CD4-positive, alpha-beta T cell treated with Interleukin-21 for 1 hour (primary cell): Measurements from ENCODE around the gene WRAP73.

Experiments
- DNase-seq: peaks from one replicate; pipeline ENCODE4 v3.0.0-alpha.2; 2020

WRAP73 gene

DNA sequence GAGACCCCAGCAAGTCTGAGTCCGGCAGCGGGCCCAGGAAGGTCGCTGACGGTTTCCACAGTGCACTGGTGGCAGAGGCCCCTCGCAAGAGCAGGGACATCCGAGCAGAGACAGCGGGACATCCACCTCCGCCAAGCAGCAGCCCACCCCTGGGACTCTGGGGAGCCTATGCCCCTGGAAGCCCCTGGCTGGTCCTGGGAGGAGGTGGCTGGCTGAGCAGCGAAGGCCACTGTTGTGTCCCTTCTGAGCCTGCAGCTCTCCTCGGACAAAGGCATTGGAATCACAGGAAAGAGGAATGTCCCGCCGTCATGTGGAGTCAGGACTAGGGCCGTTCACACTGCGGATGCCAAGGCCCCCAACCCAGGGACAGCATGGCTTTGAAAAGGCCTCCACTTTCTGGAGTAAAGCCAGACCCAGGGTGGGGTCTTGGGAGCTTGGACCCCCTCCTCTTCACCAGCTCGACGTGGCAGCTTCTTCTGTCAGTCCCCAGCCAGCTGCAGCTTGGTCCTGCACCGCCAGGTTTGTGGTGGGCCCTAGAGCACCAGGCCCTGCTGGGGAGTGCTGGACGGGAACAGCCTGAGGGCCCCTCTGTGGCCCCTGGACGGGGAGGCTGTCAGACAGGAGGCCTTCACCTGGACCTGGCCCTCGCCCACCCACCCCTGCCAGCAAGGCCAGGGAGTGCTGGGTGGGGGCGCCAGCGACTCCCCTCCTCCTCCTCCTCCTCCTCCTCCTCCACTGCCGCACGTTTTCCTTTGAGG lies 40.0 kb downstream of the WRAP73 start:
- DNase-seq, result no peak

DNA sequence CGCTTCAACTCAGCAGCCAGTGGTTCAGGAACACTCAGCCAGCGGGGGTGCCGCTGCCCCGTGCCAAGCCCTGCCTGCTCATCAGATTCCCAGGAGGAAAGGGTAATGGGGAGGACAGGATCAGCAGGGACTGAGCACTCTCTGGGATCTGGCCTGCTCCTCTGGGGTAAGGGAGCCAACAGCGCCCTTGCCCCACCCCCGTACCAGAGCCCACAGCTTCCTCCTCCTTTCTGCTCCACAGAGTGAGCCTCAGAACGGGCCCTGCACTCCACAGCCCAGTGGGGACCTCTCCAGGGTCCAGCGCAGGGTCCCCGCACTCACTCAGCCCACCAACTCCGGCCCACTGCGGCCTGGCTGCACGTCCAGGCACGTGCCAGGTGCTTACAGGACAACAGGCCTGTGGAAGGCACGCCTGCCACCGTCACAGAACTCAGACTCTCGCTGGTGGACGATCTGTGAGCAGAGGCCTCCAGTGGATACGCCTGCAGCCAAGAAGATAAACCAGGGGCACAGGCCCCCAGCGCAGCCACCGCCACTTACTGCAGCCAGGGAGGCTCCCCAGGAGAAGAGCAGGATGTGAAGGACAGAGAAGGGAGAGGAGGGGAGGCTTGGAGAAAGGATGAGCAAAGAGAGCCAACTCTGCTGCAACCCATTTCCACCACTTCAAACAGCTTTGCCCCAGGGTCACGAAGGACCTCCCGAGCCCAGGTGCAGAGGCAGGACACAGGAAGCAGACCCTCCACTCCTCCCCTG lies 40.7 kb downstream of the WRAP73 start:
- no peak for DNase-seq

DNA sequence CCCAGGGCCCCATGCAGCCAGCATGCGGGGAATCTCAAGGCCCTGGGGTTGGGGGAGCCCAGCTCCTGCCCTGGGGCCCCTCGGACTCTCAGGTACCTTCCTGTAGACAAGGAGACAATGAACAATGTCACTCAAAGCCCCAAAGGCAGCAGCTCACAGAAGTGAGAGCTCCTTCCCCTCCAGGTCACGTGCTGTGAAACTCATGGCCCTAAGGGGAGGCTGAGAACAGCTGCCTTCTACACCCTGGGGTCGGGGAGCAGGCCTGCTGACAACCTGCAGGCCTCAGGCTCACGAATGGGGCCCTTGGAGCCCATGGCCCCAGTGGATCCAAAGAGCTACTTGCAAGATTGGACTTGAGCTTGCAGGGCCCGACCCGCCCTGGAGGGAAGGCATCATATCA lies 41.7 kb downstream of the WRAP73 start:
- DNase-seq, result no peak

DNA sequence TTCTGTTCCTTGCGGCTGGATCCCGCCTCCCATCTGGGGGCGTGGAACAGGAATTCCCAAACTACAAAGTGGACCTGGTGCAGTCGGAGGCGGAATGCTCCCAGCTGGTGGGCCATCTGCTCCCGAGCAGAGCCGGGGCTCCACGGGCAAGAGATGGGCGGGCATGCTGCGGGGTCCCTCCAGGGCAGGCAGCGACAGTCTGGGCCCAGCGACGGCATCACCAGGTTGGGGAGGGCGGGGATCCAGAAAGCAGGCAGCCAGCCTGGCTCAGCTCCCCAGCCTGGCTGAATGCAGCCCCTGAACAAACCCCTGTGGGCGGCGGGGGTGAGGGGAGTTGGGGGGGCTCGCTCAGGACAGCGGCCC lies 42.2 kb downstream of the WRAP73 start:
- DNase-seq, result no peak

DNA sequence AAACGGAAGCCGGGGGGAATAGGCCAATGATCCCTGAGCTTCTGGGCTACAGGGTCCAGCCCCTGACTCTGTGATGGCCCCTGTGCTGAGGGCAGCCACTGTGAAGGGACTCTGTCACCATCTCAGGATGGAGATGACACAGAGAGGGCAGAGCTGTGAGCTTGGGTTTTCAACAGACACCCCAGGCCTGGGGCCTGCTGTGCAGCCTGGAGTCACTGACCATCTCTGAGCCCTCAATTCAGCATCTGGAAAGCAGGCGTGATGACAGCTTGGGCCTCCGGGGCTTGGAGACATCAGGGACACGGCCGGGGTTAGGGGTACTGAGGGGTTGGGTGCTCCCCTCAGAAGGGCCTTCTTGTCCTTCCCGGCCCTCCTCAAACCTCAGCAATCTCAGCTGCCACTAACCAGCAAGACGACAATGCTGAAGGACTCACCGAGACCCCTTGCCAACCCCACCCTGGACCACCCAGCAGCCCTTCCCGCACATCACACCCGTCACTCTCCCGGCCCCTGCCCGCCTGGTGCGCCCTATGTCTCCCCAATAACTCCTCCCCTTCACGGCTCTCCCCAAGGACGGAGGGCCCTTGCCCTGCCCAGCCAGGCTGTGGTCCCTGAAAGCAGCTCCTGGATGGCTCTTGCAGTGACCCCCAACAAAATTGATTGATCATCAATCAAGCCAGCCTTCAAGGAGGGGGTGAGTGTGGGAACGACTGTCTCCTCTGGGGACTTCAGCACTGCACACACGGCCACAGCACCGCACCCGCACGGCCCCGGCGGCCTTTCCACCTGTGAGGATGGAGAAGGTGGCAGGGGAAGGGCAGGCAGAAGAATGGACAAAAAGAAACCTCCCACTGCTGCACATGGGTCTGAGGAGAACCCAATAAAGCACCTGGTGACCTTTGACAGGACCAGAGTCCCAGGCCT lies 42.9 kb downstream of the WRAP73 start:
- DNase-seq, result no peak

DNA sequence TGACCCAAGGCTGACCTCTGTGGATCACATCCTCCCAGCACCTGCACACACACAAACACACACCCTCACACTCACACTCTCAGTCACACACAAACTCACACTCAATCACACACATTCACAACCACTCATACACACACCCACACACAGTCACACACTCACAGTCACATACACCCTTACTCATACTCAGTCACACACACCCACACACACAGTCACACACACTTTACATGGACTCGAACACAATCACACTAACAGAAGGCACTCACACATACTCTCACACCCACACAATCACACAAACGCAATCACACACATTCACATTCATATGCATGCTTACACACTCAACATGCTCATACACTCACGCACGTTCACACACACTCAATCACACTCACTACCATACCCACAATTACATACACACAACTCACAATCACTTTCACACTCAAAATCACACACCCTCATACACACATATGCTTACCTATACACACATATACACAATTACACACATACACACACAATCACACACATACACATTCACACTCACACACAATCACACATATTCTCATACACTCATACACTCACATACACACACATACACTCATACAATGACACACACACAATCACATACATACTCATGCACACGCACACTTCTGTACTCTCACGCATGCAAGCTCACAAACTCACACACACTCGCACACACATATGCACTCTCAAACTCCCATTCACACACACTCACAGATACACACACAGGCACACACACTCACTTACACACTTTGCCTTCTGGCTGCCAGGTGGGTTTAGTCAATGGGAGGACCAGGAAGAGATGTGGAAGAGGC lies 44.7 kb downstream of the WRAP73 start:
- no peak for DNase-seq

DNA sequence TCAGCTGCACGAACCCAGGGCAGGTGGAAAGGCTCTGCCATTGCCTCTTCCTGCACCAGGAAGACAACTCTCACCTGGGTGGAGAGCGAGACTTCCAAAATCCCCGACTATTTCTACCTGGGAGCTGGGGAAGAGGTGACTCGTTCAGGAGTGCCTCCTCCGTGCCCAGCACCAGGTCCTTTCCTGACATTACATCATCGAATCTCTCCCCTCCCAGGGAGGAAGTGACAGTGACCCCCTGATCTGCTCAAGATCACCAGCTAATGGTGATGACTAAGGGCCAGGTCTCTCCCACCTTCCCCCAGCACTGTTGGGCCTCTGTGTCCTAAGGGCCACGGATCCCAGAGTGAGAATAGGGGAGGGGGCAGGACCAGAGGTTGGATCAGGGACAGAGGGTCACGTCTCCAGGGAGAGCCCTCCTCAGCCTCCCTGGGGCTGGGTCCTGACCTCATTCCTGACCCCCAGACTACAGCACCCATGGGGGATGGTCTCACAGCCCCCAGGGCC lies 45.4 kb downstream of the WRAP73 start:
- no peak for DNase-seq

DNA sequence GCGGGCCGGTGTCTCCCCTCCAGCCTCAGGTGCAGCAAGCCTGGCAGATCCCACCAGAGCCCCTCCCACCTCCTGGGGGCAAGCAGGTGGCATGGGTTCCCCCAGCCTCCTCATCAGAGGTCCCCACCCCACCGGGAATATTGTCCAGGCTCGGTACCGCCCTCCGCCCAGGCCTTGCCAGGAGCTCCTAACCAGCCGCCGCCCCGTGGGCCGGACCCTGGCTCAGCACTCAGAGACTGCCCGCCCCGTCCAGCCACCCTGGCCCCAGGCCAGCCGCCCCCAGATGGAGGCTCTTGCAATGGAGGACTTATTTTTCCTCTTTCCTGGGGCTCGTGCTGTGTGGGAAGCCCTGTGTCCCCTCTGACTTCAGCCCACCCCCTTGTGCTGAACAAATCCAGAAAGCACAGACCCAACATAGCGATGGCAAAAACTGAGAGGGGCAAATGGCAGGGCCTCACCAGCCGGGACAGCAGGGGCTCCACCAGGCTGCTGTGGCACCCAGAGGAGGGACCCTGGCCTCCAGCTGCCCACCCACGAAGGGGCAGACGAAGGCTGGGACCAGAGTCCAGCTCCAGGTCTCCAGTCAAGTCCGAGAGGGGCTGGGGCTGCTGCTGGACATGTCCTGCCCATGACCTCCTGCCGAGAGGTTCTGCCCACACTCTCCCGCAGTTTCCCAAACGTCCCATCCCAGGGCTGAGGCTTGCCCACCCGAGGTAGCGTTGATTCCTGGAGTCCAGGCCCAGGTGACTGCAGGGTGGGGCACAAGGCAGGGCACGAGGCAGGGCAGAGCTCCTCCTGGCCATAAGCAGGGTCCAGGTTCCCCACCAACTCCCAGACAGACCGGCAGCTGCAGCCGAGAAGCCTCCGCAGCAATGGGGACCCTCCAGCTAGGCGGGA lies 46.1 kb downstream of the WRAP73 start:
- no peak for DNase-seq

DNA sequence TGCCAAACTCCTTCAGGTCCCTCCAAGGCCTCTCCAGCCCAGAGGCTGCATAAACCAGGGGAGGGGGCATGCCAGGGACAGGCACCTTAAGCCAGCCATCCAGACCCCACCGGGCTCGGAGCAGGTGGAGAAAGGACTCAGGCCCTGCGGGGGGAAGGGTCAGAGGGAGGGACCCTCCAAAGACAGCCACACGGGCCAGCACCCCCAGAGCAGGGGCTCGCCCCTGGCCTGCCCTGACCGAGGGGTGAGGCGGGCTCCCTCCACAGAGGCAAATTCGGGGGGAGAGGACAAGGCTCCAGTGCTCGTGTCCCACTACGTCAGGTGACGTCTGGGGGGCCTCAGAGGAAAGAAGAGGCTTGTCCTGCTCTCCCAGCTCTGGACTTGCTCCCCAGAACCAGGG lies 46.7 kb downstream of the WRAP73 start:
- DNase-seq, result no peak

DNA sequence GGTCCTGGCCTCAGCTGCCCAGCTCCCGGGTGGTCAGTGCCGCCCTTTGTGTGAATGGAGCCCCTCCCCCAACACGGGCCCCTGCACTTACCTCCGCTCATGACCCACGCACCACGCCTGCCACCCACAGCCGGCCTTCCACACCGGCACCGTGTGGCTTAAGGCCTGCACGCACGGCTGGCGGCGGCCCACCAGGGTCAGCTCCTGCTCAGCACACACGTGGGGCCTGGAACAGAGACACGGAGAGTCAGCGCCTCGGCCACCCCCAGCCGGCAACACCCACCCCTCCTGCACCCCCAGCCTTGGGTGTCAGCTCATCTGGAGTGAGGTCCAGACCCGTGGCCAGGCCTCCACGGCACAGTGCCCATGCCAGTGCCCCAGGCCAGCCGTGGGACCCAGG lies 47.5 kb downstream of the WRAP73 start:
- no peak for DNase-seq

DNA sequence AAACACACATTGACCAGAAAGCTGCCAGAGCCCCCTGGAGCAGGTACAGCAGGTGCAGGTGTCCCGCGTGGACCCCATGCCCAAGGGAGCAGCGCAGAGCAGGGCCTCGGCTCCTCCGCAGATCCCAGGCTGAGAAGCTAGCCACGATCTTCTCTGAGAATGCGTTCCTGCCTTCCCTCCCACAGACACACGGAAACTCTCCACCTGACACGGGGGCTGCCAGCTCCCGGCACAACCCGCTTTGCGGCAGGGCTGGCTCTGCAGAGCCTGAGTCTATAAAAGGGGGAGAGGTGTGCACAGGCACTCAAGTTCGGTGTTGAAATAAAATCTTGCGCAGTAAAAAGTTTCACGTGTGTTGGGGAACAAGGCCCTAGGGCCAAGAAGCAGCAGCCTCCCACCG lies 48.2 kb downstream of the WRAP73 start:
- DNase-seq, result no peak

DNA sequence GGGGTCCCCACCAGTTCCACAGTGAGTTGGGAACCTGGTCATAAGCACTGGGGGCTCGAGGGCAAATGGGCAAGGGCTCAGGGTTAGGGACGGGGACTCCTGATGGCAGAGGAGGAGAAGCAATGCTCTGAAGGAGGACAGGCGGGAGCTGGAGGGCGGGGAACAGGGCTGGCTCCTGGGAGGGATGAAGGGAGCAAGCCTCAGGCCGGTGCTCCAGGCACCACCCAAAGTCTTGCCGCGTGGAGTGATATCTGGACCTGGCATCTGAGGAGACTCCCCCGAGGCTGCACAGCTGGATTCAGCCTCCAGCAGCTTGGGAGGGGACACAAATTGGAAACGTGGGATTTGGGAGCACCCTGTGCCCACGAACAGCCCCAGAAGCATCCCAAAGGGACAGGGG lies 49.5 kb downstream of the WRAP73 start:
- no peak for DNase-seq

DNA sequence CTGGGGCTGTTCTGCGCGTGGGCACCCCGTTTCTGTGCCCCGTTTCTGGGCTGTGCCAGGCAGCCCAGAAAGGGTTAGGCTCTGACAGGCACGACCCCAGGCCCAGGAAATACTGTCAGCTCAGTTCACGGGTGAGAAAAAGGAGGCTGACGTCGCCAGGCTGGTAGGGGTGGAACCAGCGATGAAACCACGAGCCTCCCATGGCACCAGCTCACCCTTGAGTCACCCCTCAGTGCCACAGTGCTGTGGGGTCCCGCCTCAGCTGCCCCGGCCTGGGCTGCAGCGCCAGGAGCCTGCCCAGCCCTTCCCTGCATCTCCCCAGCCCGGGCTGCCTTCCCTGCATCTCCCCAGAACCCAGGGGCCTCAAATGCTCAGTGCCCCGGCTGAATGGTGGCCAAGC lies 50.1 kb downstream of the WRAP73 start:
- DNase-seq, result no peak

DNA sequence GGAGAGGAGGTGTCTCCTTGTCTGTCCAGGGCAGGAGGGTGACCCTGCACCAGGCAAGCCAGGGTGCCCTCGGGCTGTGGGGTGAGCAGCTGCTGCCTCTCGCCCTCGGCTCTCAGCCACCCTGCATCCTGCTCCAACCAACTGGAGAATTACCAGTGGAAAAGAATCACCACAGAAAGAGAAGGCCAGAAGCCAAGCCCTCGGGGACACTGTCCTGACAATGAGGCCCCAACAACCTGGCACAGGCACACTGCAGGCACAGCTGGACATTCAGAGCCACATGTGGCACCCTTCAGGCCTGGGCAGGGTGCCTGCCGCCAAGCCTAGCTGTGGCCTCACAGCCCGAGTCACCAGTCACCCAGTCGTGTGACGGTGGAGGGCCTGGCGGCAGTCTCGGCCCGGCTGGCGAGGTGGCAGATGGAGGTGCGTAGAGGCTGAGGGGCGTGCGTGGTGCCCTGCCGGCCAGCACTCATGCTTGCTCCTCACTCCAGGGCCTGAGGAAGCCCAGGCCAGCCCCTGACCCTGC lies 50.6 kb downstream of the WRAP73 start:
- DNase-seq, result no peak

DNA sequence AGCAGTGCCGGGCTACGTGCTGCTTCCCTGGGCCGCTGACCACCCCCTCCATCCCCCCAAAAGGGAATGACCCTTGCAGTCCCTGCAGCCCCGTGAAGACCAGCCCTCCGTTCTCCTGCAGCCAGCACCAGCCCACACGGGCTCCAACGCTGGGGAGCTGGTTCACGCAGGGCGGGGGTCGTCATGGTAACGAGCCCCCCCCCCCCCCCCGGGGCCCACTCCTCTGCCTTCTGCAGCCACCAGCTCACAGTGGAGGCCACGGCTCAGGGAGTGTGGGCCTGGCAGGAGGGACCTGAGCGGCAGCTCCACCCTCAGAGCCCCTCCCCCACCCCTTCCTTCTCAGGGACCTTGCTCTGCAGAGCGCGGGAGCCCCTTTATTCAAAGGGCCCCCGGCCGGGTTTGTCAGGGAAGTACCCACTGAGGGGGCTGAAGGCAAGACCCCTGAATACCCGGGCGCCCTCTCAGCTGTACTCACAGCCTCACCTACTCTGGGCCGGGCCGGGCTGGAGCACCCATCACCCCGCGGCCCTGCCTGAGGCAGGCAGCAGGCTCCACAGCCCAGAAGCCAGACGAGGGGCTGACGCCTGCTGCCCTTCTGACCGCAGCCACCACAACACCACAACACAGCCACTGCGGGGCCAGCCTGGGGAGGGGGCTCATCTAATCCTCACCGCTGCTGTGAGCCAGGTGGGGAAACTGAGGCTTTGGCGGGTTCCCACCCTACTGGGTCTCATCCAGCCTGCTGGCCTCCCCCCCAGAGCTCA lies 51.2 kb downstream of the WRAP73 start:
- DNase-seq, result no peak

DNA sequence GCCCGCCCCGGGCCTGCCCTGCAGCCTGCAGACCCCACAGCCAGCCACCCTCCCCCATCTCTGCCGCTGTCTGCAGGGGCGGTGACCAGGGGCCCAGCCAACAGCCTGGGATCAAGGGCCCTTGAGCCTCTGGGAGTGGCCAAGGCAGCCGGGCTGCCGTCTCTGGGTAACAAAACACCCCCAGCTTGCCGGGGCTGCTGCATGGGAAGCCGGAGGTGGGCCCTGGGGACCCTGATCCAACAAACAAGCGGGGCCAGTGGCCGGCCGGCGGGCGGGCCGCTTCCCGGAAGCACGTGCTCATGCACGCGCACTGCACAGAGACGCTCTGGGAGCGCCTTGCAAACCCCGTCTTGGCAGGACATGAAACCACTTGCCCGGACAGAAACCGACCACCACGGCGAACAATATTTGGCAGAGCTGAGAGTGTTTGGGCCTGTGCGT lies 51.8 kb downstream of the WRAP73 start:
- no peak for DNase-seq

DNA sequence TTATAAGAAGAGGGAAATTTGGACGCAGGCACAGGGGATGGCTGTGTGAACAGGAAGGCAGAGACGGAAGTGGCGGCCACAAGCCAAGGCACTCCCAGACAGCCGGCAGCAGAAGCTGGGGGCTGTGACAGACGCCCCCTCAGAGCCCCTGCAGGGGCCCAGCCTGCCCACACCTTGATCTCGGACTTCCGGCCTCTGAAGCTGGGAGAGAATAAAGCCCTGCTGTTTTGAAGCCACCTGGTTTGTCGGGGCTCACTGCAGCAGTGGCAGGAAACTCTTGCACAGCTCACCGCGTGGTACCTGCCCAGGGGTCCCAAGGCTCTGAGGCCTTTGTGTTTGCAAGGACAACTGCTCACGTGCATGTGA lies 52.3 kb downstream of the WRAP73 start:
- DNase-seq, result peak; percentile 10

DNA sequence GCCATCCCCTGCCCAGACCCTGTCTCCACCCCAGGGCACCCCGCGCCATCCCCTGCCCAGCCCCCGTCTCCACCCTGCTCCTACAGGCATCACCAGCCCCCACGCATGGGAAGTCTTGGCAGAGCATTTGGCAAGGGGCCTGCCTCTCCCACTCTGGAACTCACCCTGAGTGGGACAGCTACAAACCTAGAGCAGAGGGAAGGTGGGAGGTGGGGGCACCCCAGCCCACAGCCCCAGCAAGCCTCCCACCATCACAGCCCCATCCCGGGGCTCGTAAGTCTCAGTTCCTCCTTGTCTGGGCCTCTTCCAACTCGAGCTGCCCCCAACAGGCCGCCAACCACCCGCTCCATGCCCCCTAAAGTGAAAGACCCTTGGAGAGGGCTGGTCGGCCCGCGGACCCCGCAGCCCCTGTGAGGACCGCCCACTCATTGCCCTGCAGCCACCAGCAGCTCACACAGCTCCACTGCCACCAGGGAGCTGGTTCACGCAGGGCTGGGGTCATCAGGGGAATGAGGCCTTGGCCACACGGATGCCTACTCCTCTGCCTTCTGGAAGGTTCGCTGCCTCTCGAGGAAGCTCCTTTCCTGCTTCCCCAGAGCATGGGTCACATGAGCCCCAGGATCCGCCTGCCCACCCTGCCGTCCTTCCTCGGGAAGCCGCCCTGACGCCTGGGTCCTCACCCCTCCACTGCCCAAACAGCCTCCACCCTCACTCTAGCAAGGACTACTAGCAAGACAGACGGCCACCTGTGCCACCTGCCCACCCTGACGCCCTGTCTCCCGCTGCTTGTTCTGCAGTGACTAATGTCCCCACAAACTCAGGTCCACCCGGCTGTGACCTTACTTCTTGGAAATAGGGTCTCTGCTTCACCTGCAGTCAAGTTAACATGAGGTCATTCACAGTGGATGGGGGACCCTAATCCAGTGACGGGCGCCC lies 53.0 kb downstream of the WRAP73 start:
- no peak for DNase-seq

DNA sequence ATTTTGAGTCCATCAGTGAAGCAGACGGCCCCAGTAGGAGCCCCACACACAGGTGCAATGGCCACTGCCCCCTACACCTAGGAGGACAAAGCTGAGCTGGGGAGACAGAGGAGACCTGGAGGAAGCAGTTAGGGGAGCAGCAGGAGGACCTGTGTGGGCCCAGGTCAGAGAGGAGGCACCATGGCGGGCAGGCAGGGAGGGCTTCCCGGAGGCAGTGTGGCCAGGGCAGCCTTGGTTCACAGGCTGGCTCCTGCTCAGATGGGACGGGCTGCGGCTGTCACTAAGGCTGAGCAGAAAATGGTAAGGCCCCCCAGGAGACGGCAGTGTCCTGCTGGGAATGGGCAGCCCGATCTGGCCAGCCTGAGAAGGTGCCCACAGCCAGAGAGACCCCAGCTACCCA lies 54.0 kb downstream of the WRAP73 start:
- no peak for DNase-seq
